Thyroid gland (tissue), 4 donors: Measurements from ENCODE around the gene SDCCAG8.

Source experiments
- POLR2A ChIP-seq, 2 donors: fragments of 450-650 bp; IDR thresholded peaks; one replicate each; pipeline ENCODE4 v1.6.1; 2017; ENCODE audit warnings: antibody characterized with exemption in 2 of 2, mild to moderate bottlenecking in 2 of 2, moderate library complexity in 1 of 2
- TF ChIP-seq, protein P1 (sequence below), 6 experiments: fragments of 200-600 bp in 3 of 6; fragments of 450-650 bp in 3 of 6; sonication (generic) in 3 of 6; IDR thresholded peaks; one replicate each; pipeline ENCODE4 v1.5.1; 2016 to 2019; ENCODE audit warnings: antibody characterized with exemption in 6 of 6, mild to moderate bottlenecking in 2 of 6, inconsistent platforms in 1 of 6, moderate library complexity in 1 of 6

DNA sequence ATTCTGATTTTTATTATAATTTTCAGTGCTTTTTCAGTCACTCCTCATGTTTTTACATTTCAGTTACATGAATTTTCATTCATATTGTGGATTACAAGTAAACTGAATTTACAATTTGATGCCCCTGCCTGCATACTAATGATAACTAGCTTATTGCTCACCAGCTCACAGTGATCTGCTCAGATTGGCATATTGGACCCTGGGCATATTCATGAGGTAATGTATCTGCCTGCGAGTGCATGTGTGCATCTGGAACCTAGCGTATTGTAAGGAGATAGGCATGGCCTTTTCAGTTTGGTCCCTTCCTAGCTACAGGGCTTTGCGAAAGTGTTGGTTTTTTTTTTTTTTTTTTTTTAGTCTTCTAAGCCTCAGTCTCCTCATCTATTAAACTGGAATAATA lies 213.7 kb downstream of the SDCCAG8 start:
- TF ChIP-seq, protein P1, sequence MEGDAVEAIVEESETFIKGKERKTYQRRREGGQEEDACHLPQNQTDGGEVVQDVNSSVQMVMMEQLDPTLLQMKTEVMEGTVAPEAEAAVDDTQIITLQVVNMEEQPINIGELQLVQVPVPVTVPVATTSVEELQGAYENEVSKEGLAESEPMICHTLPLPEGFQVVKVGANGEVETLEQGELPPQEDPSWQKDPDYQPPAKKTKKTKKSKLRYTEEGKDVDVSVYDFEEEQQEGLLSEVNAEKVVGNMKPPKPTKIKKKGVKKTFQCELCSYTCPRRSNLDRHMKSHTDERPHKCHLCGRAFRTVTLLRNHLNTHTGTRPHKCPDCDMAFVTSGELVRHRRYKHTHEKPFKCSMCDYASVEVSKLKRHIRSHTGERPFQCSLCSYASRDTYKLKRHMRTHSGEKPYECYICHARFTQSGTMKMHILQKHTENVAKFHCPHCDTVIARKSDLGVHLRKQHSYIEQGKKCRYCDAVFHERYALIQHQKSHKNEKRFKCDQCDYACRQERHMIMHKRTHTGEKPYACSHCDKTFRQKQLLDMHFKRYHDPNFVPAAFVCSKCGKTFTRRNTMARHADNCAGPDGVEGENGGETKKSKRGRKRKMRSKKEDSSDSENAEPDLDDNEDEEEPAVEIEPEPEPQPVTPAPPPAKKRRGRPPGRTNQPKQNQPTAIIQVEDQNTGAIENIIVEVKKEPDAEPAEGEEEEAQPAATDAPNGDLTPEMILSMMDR (IDR thresholded peaks at IDR 0.05), result no peak
- TF ChIP-seq POLR2A (IDR thresholded peaks at IDR 0.05), result no peak
